Stimulated activated CD4-positive, alpha-beta T cell treated with anti-CD3 and anti-CD28 coated beads, Interleukin-1b, Interleukin-23, amount 100 ng/mL, for 4 hours (primary cell): Measurements from ENCODE around the gene EDIL3.

ENCODE experiments used
- DNase-seq, 2 donors: peaks; one replicate each; pipeline ENCODE4 v3.0.0-alpha.2; 2020; ENCODE audit warnings: low read depth in 2 of 2

EDIL3 gene, protein sequence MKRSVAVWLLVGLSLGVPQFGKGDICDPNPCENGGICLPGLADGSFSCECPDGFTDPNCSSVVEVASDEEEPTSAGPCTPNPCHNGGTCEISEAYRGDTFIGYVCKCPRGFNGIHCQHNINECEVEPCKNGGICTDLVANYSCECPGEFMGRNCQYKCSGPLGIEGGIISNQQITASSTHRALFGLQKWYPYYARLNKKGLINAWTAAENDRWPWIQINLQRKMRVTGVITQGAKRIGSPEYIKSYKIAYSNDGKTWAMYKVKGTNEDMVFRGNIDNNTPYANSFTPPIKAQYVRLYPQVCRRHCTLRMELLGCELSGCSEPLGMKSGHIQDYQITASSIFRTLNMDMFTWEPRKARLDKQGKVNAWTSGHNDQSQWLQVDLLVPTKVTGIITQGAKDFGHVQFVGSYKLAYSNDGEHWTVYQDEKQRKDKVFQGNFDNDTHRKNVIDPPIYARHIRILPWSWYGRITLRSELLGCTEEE

DNA sequence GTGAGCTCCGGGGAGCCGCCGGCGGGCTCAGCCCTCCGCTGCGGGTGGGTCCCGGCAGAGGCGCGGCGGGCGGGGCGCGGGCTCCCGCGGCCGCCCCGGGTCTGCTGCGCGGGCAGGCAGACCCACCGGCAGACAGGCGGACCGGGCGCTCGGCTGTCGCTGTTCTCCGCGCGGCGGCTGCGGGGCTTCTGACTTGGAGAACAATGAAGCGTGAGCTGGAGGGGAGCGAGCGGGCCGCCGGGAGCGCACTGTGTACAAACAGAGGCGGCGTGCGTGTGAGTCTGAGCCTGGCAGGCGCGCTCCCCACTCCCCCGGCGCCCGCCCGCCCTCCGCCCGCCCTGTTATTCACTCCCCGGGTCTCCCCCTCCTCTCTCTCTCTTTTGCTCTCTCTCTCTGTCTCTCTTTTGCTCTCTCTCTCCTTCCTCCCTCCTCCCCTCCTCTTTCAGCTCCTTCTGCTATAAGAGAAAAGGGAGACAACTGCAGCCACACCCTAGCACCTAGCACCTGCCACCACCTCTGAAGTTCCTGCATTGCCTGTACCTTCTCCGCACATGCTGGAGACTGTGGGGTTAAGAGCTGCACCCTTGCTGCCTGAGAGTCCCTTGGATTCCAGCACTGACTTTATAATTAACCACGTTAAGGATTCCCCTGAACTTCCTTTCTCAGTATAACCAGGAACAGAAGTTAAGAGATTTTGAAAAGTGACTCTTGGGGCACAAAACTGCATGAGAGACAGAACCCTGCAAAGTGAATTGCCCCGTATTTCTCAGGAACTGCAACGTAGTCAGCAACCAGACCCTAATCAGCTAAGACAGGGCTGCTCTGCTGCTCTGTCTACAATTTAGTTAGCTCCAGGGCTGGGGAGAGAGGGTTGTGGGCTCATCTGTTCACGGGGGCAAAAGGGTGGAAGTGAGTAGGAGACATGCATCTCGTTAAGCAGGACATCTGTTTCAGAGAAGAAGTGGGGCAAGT lies at the start of gene EDIL3:
EDIL3 (minus strand) TSS at position 277 of the 972 bp plus-strand sequence. CDS start 506 bp downstream, outside the sequence.
- DNase-seq, result no peak

DNA sequence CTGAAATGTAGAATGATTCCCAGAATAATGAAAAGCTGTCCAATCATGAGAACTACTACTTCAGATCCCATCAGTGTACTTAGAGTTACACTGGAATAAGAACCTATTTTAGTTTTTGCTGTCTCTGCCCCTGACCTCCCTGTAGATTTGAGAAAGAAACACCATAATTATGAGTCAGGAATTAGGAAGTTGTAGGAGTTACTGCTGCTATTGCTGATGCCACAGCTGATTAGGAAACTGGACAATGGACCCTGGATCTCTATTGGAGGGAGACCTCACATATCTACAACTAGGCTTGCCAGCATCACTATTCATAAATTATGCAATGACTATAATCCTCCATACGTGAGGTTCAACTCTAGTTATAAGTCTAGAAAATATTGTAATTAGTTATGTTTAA lies 48.8 kb upstream of the EDIL3 start:
- DNase-seq, result no peak

DNA sequence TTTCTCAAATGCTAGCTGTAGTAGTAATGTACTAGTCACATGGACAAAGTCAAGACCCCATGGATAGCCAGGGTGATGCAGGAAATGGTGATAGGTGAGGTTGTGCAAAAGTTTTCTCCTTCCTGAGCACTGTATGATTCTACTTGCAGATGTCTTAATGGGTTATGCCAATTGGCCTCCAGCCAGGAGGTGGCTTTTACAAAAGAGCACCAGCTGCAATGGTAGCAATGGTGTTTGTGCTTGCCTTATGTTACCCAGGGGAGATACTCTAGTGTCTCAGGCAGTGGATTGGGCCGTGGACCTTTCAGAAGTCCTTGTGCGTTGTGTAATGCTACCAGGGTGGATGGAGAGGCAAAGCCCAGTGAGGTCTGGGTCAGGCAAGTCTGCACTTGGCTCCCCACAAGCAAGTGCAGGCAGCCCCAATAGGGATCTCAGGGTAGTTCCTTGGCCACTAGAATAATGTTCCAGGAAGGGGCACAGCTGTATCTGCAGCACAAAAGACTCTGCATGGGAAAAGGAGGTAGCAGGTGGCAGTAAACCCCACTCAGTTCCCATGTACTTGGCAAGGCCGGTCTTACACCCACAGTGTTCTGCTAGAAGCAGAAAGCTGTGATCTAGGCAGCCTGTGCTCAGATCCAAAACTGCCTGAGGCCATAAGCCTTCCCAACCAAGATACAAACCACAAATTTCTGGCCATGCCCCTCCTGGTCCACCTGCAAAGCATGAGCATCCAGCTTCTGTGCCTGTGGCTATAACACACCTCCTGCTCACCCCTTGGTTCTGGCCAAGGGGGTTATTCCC lies 46.4 kb upstream of the EDIL3 start:
- no peak for DNase-seq

DNA sequence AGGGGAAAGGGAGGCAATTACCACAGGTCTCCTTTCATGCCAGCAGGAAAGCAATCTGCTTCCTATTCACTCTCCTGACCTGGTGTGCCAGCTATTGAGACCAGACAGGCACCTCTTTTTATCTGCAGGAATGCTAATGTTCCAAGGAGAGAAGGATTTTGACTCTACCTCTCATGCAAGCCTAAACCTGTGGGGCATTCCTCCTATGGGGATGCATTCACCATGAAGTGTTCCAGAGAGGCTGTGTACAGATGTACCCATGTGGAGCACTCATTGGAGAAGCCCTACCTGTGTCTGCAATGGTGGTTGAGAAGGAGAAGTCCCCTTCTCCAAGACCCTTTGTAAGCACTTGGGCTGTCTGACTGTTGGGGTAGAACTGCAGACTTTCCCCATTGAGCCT lies 45.4 kb upstream of the EDIL3 start:
- DNase-seq, result no peak

DNA sequence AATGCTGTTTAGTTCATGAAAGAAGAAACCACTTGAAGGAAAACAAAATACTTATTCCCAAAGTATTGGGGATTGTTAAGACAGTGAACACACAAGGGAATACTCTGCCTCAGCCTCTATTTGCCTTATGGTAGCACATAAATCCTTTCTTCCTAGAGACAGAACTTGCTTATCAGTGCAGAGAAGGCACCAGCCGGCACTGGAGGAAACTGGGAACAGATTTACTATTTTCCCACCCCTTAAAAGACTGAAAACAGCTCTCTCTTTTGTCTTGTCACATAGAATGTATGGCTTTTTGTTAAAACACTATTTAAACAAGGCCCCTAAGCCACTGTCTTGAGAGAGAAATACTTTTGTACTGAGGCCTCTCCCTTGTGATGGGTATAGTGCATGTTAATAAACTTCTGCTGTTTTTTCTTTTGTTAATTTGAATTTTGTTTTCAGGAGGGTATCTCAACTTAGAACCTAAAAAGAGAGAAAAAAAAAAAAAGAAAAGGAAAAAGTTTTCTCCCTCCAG lies 40.7 kb upstream of the EDIL3 start:
- no peak for DNase-seq

DNA sequence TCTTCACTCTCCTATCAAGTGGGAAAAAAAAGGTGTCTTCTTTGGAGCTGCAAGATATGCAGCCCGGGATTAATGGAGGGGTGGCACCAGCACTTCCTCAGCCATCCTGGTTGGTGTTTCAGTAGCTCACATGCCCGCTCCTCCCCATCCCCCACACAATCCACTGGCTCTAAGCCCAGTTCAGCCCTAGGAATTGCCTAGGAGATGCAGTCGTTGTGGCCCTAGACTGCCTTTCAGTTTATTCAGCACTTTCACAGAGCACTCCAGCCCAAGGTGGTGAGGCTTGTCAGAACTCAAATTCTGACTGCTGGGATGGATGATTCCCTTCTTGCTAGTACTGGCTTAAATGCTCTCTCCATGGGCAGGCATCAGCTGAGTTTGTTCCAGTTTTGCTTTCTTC lies 35.1 kb upstream of the EDIL3 start:
- no peak for DNase-seq

DNA sequence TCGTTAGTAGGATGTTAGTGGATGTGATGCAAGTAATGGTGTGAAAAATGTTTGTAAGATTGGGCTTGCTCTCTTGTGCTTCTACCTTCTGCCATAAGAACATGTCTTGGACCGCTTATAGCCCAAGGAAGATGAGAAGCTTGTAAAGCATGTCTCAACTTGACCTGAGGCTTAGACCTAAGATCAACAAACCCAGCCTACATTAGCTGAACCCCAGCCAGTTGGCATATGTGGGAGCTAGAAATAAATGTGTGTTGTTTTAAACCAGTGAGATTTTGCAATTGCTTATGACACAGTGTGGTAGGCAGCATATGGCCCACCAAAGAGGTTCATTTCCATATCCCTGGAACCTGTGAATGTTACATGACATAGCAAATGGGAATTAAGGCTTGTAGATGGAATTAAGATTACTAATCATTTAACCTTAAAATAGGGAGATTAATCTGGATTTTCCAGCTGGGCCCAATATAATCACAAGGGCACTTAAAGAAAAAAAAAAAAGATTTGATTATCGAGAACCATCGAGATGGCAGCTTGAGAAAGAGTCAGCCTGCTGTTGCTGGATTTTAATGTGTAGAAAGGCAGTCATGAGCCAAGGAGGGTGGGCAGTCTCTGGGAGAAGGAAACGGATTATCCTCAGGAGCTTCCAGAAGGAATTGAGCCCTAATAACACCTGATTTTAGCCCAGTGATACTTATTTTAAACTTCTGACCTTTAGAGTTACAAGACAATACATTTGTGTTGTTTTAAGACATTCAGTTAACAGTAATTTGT lies 27.3 kb upstream of the EDIL3 start:
- DNase-seq, result no peak

DNA sequence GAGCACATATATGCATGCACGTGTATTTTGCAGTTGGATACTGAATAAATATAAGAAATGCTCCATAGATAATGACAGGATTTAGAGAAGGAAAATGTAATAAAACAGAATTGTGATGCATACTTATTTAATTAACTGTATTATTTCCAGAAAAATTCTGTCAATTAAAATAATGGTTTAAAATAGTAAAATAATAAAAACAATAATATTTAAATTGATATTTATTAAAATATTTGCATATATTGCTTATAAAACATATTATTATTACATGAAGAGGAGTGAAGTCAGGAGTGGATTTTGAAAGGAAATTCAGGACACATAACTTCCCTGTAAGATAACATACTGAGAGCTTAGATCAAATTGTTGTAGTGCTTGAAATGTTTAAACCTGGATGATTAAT lies 21.4 kb upstream of the EDIL3 start:
- no peak for DNase-seq

DNA sequence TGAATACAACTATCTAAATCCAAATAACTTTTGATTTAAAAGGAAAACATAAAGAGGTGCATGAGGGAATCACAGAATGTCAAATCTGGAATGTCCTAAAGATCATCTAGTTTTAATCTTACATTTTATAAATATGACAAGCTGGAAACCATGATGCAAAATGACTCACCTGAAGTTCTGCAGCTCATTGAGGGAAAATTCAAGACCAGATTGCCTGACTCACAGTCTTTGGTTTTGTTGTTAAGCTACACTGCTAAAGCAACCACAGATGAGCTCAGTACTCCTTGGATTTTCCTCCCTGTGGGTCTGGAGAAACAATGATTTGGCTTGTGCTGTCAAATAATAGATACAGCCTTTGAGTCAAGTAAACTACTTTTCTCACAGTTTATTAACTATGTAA lies 19.1 kb upstream of the EDIL3 start:
- no peak for DNase-seq

DNA sequence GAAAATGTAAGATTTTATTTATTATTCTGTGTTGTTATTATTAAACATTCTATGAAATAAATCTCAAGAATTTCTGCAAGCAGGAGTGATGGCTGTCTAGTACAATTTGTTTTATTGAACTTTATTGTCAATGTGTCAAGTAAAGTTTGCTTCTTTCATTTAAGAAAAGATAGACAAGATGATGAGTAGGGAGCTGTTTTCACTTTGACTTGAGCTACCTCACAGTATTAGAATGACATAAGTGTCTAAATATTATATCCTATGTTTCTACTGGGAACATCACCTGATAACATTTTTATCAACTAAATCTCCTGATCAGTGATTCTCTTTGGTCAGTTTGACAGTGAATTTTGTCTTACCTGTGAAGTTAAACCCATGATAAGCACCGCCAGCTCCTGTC lies 12.7 kb upstream of the EDIL3 start:
- no peak for DNase-seq

DNA sequence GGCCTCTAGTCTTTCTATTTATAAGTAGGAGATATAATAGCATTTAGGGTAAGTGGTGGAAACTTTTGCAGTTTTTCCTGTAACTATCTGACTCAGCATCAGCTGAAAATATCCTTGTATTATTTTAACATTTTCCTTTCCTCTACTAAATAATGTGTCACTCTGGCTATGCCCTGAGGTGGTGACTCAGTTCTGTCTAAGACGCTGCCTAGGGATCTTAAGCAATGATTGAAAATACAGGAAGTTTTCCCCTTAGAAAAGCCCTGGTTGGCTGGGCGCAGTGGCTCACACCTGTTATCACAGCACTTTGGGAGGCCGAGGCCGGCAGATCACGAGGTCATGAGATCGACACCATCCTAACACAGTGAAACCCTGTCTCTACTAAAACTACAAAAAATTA lies 9.3 kb upstream of the EDIL3 start:
- DNase-seq, result no peak

DNA sequence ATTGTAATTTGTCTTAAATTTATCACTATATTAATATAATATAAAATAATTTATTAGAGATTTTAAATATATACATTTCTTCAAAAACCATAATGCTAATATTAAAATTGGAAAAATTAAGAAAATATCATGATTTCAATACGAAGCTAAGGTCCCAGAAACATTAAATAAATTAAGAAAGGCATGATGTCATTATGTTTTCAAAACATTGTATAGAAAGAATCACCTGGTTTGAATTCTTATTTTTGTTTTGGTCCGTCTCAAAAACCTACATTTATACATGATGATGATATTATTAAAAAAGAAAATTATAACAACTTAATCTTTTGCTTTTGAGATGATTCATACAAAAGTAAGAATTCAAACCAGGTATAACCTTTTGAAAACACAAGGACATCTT lies 8.2 kb upstream of the EDIL3 start:
- no peak for DNase-seq

DNA sequence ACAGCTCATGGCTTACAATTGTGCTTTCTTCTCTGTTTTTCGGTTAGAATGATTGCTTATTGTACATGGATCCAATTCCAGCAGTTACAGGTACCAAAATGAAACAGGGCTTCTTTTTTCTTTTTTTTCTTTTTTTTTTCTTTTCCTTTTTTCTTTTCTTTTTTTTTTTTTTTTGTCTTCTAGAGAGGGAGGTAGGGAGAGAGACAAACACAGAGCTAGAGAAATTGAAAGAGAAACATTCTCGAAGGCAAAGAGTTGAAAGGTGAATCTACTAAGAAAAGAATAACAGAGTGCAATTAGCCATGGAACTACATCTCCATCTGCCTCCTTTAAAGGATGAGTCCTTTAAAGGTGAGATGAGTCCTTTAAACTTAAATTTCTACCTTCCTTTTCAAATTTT lies 1.0 kb upstream of the EDIL3 start:
- no peak for DNase-seq

DNA sequence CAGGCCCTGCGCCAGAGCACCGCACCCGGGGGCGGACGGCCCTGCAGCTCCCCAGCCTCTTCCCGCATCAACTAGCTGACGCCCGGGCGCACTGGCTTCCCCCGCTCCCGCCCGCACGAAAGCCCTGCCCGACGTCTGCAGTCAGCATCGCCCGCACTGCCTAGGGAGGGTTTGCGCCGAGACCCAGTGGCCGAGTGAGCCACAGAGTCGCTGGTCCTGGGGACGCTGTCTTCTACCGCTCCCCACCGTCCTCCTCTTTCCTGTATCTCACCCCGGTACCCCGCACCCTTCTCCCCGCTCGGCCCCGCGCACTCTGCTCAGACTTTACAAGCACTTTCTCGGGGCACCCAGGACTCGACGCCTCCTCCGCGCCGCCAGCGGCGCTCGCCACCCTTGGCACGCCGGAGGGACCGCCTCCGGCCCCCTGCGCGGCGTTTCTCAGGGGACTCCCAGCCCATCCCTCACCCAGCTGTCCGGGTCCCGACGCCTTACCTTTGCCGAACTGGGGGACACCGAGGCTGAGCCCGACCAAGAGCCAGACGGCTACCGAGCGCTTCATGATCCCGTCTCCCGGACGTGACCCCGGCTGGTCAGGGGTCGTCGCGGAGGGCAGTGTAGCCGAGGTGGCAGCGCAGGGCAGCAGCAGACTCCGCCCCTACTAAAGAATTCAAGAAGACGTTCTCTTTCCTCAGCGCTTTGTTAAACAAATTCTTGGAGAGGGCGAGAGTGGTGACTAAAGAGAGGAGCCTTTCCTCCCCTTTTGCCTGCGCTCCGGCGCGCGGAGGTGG lies 670 bp downstream of the EDIL3 start:
- no peak for DNase-seq

DNA sequence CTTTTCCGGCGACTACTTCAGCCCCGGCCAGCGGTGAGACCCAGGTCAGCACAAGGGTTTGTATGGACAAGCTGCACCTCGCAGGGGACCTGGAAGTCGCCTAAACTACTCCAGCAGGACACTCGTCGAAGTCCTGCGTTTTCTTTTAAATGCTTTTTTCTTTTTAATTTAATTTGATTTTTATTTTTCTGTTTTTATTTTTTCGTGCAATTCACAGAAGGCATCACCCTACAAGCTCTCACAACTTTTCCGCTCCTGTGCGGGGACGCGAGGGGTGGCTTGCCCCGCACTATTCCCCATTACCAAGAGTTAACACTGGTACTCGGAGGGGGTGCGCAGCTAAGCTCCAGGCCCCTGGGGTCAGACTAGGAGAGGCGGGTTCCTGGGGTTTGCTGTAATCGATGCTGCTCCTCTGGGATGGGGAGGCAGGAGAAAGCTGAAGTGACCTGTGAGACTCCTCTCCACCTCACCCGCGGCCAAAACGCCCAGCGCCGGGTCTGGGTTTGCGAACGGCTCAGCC lies 1.3 kb downstream of the EDIL3 start:
- DNase-seq, result no peak

DNA sequence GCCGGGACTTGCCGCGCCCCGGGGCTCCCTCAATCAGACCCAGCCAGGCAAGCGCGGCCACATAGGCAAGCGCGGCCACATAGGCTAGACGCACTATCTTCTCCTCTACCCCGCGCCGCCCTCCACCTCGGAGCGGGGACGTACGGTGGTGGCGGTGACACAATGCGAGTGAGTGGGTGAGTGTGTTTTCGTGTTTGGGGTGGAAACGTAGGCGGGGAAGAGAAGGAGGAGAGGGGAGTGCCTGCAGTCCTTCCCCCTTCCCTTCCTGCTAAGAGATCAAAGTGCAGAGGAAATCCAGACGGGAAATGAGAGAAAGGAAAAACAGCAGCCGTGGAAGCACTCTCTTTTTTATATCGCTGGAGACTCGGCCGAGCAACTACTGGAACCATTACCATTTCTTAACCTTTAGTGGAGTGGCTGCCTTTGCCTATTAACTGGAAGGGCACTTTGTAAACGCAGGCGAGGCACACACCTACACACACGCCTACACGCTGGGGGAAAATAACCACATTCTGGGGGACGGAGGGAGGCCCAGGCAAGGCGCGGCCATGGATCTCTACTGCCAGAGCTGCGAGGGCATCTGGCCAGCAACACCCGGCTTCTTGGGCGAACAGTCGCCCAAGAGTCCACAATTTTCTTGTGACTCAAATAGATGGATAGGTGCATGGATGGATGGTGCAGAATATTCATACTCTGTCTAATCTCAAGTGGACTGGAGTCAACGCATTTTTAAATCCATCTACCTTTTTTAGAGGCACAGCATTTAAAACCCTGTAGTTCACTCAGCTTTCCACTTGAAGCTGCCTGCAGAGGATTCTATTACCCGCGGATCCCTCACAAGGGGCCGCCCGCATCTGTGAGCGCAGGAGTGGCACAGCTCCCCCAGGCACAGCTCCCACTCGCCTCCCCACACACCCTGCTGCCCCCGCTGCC lies 2.1 kb downstream of the EDIL3 start:
- DNase-seq, result no peak

DNA sequence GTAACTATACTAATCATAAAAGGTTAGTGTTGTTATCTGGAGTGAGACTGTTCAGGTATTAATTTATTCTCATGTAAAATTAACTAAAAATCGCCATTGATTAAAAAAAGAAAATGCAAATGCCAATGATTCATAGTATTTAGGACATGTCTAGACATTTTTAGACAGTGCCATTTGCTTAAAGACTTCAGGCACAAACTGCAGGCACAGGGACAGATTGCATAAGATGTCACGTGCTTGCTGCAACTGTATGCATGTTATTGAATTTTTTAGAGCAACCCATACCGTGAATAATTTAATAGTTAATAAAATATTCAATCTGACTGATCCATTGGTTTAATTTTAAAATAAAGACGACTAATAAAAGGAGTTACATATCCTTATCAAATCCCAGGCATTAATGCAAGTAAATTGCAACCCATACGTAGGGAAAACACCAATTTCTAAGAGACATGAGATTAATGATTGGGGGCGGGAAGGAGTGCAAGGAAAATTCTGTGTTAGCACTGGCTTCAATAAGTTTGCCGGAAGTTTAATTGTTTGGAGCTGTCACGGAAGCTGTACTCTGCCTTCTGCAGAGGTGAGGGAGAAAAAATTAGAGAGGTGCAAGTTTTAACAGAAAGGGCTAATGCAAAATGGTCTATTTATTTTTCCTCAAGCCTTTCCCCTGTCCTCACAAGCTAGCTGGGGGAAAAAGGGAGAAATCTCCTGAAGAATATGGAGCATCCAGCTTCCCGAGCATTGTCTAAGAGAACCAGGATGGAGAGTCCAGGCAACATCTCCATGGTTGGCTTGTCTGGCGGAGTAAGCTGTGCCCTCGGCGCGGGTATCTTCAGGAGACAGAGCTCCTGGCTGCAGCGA lies 2.9 kb downstream of the EDIL3 start:
- DNase-seq, result no peak

DNA sequence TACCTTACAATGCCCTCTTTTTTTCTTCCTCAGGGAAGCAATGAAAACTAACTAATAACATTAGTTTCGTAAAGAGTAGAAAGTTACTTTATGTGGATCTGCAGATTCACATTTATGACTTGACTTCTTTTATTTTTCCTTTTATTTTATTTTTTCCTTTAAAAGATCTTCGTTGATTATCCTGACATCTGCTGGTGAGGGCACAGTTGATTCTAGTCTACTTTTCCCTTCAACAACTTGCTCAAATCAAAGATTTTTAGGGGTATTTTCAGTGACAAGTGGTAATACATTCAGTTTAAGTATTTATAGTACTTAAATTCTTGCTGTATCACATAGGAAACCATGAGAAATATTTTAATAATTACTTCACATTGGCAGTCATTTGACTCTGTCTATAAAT lies 4.9 kb downstream of the EDIL3 start:
- DNase-seq, result no peak
